HEK293T (cell line): ENCODE measurements around the gene DTYMK.

ENCODE experiments used
- CTCF ChIA-PET: fragments of 350-600 bp; formaldehyde crosslinking; extraction: SDS; loops from one replicate; lab custom pipeline; 2021; ENCODE audit warnings: antibody characterized with exemption, inconsistent platforms; lab: Yijun Ruan, JAX
- POLR2A ChIA-PET: fragments of 350-600 bp; formaldehyde crosslinking; extraction: SDS; loops from one replicate; lab custom pipeline; 2020; ENCODE audit warnings: antibody characterized with exemption, inconsistent platforms; lab: Yijun Ruan, JAX
- DNase-seq: peaks from one replicate; pipeline ENCODE4 v3.0.0; 2012; ENCODE audit warnings: mixed read lengths; ENCODE audit errors: extremely low spot score
- ARNT ChIP-seq: fragments of 450-650 bp; IDR thresholded peaks from 2 replicates; pipeline ENCODE4 v1.6.1; 2017; ENCODE audit warnings: mild to moderate bottlenecking
- BHLHE40 ChIP-seq: fragments of 450-650 bp; IDR thresholded peaks from 2 replicates; pipeline ENCODE4 v1.6.1; 2016; ENCODE audit warnings: mild to moderate bottlenecking, moderate library complexity, borderline replicate concordance
- CTBP1 ChIP-seq: fragments of 450-650 bp; IDR thresholded peaks from 2 replicates; pipeline ENCODE4 v1.6.1; 2016; ENCODE audit warnings: borderline replicate concordance
- ELF4 ChIP-seq: fragments of 450-650 bp; IDR thresholded peaks from 2 replicates; pipeline ENCODE4 v1.6.1; 2017; ENCODE audit warnings: antibody characterized with exemption
- FOXA1 ChIP-seq: fragments of 450-650 bp; IDR thresholded peaks from 2 replicates; pipeline ENCODE4 v1.6.1; 2016; ENCODE audit warnings: mild to moderate bottlenecking
- FOXK2 ChIP-seq: fragments of 450-650 bp; IDR thresholded peaks from 2 replicates; pipeline ENCODE4 v1.6.1; 2016; ENCODE audit warnings: mild to moderate bottlenecking
- FOXM1 ChIP-seq: fragments of 450-650 bp; IDR thresholded peaks from 2 replicates; pipeline ENCODE4 v1.6.1; 2017; ENCODE audit warnings: mild to moderate bottlenecking, borderline replicate concordance
- HDGF ChIP-seq: fragments of 450-650 bp; IDR thresholded peaks from 2 replicates; pipeline ENCODE4 v1.6.1; 2017; ENCODE audit warnings: antibody characterized with exemption, borderline replicate concordance
- L3MBTL2 ChIP-seq: fragments of 450-650 bp; conservative IDR thresholded peaks from 2 replicates; pipeline ENCODE4 v1.6.1; 2016; ENCODE audit warnings: mild to moderate bottlenecking
- LEF1 ChIP-seq: fragments of 450-650 bp; IDR thresholded peaks from 2 replicates; pipeline ENCODE4 v1.6.1; 2017; ENCODE audit warnings: mild to moderate bottlenecking, borderline replicate concordance
- NFRKB ChIP-seq: fragments of 450-650 bp; IDR thresholded peaks from 2 replicates; pipeline ENCODE4 v1.6.1; 2016; ENCODE audit warnings: mild to moderate bottlenecking, moderate library complexity
- PKNOX1 ChIP-seq: fragments of 450-650 bp; IDR thresholded peaks from 2 replicates; pipeline ENCODE4 v1.6.1; 2016
- SP1 ChIP-seq: fragments of 450-650 bp; IDR thresholded peaks from 2 replicates; pipeline ENCODE4 v1.6.1; 2017
- SUZ12 ChIP-seq: fragments of 450-650 bp; IDR thresholded peaks from 2 replicates; pipeline ENCODE4 v1.6.1; 2016; ENCODE audit warnings: mild to moderate bottlenecking
- TARDBP ChIP-seq: fragments of 450-650 bp; IDR thresholded peaks from 2 replicates; pipeline ENCODE4 v1.6.1; 2016
- ZNF384 ChIP-seq: fragments of 450-650 bp; IDR thresholded peaks from 2 replicates; pipeline ENCODE4 v1.6.1; 2016

The DTYMK gene

GRCh38 chr2:241720099-241720498 lies 33.5 kb upstream of the DTYMK start:
- TF ChIP-seq BHLHE40 (no peak), FOXA1 (no peak), FOXK2 (no peak), PKNOX1 (no peak), SUZ12 (no peak), FOXM1 (no peak), CTBP1 (no peak), L3MBTL2 (no peak), LEF1 (no peak), SP1 (no peak), TARDBP (no peak), ZNF384 (no peak), HDGF (no peak), ELF4 (no peak), NFRKB (no peak), ARNT (no peak)
- ChIA-PET CTCF (no interaction called here), POLR2A (no interaction called here)
- DNase-seq: no peak

GRCh38 chr2:241719093-241719492 lies 32.5 kb upstream of the DTYMK start:
- TF ChIP-seq ZNF384 (no peak), SUZ12 (no peak), CTBP1 (no peak), ELF4 (no peak)
- ChIA-PET CTCF (no interaction called here), POLR2A (interaction anchor here (0.8 to 1.6 kb wide), 2 partner anchors 17 to 32 kb away, joined by 3 read pairs; partner anchors contain the start of genes DTYMK and ING5)
- DNase-seq: no peak

- TF ChIP-seq LEF1 (no peak), ARNT (no peak), ELF4 (no peak), CTBP1 (no peak), FOXM1 (no peak), L3MBTL2 (no peak), SP1 (no peak), FOXA1 (no peak), BHLHE40 (no peak), SUZ12 (no peak), ZNF384 (no peak), PKNOX1 (no peak), FOXK2 (no peak), HDGF (no peak)
- ChIA-PET POLR2A (no interaction called here), CTCF (no interaction called here)
- no peak for DNase-seq
Measured at GRCh38 chr2:241708879-241709278, 22.3 kb upstream of the DTYMK start.

GRCh38 chr2:241706537-241706936 lies 19.9 kb upstream of the DTYMK start:
- POLR2A ChIA-PET: interaction anchor here (1.4 kb wide), 1 partner anchor 25 kb away, joined by 4 read pairs; no protein-coding TSS in a partner anchor
- CTCF ChIA-PET: no interaction called here
- TF ChIP-seq FOXK2: no peak
- TF ChIP-seq ZNF384: 0 out of 2 replicates have a peak, but pooled peaks have one; percentile 12
- no peak for DNase-seq

GRCh38 chr2:241703032-241703604 lies 16.5 kb upstream of the DTYMK start:
- ChIA-PET POLR2A (interaction anchor here (1.0 kb wide), 1 partner anchor 17 kb away, joined by 3 read pairs; the partner anchor contains the start of gene DTYMK), CTCF (interaction anchor here (0.6 kb wide), 2 partner anchors 379 to 1037 kb away, joined by 3 to 8 read pairs; no protein-coding TSS in a partner anchor)
- TF ChIP-seq FOXK2: no peak
- no peak for TF ChIP-seq L3MBTL2
- no peak for TF ChIP-seq NFRKB
- TF ChIP-seq FOXM1: no peak
- no peak for DNase-seq

GRCh38 chr2:241702155-241703031 lies 15.8 kb upstream of the DTYMK start:
- TF ChIP-seq FOXM1 (peak; percentile 33; the same call in 1 of the 2 replicates), LEF1 (no peak)
- ChIA-PET CTCF (no interaction called here), POLR2A (interaction anchor here (0.6 to 6.1 kb wide), 13 partner anchors 10 to 177 kb away, joined by 3 to 78 read pairs (median 4); partner anchors contain the start of genes D2HGDH and DTYMK)
- DNase-seq: peak; percentile 84
